ENCODE measurements around the gene MOCOS. TPM values are rescaled to one million over a fixed set of nuclear protein-coding genes. Genes with fewer than 3 reads are reported as not detected.
A peak's percentile ranks its signal among the peaks of the same experiment; 100 is the strongest.

The MOCOS gene
- total and polyA plus RNA-seq, 2 of the 13 experiments (the other 11 are each of a cell fraction or from before 2014, with no cell fraction given): 7.7 to 15.4 TPM

- TF ChIP-seq ZNF639 (CRISPR knock-in tag; conservative IDR thresholded peaks at IDR 0.05): no peak
- no peak for TF ChIP-seq ZNF30 (CRISPR knock-in tag; IDR thresholded peaks at IDR 0.05)
- no peak for TF ChIP-seq POLR2AphosphoS2 (IDR thresholded peaks at IDR 0.05; ENCODE audit: low read depth, low read length)
- TF ChIP-seq FLYWCH1 (CRISPR knock-in tag; IDR thresholded peaks at IDR 0.05): no peak
- TF ChIP-seq GABPA (IDR thresholded peaks at IDR 0.05; ENCODE audit: low read depth, low read length): 0 out of 2 replicates have a peak, but pooled peaks have one; percentile 11
- TF ChIP-seq GABPA (CRISPR knock-in tag; IDR thresholded peaks at IDR 0.05; ENCODE audit: low read depth): 0 out of 2 replicates have a peak, but pooled peaks have one; percentile 8
- no peak for TF ChIP-seq BHLHE40 (IDR thresholded peaks at IDR 0.05; ENCODE audit: low read length)
- TF ChIP-seq CHCHD3 (CRISPR knock-in tag; IDR thresholded peaks at IDR 0.05): no peak
- no peak for TF ChIP-seq MYNN (CRISPR knock-in tag; IDR thresholded peaks at IDR 0.05; ENCODE audit: low read depth)
- TF ChIP-seq SP4 (CRISPR knock-in tag; IDR thresholded peaks at IDR 0.05): 0 out of 2 replicates have a peak, but pooled peaks have one; percentile 26
- TF ChIP-seq ZBTB1 (CRISPR knock-in tag; IDR thresholded peaks at IDR 0.05; ENCODE audit: borderline replicate concordance): no peak
- TF ChIP-seq HMG20A (CRISPR knock-in tag; IDR thresholded peaks at IDR 0.05; ENCODE audit: borderline replicate concordance): no peak
- 0 out of 2 replicates have a peak, but pooled peaks have one; percentile 26 for TF ChIP-seq PHF21A (CRISPR knock-in tag; IDR thresholded peaks at IDR 0.05)
- TF ChIP-seq ZNF335 (CRISPR knock-in tag; IDR thresholded peaks at IDR 0.05): no peak
- TF ChIP-seq NCOA1 (CRISPR knock-in tag; IDR thresholded peaks at IDR 0.05): no peak
- TF ChIP-seq ZNF382 (CRISPR knock-in tag; IDR thresholded peaks at IDR 0.05; ENCODE audit: borderline replicate concordance): no peak
- TF ChIP-seq ZNF512 (CRISPR knock-in tag; IDR thresholded peaks at IDR 0.05): no peak
- TF ChIP-seq THAP9 (CRISPR knock-in tag; IDR thresholded peaks at IDR 0.05; ENCODE audit: borderline replicate concordance): no peak; the same call in 1 of the 2 replicates
- no peak for TF ChIP-seq ZBTB8A (CRISPR knock-in tag; IDR thresholded peaks at IDR 0.05; ENCODE audit: borderline replicate concordance, low read depth)
- TF ChIP-seq ZNF329 (CRISPR knock-in tag; IDR thresholded peaks at IDR 0.05; ENCODE audit: low read depth): no peak
- no peak for TF ChIP-seq TCF7L2 (IDR thresholded peaks at IDR 0.05; ENCODE audit: low read depth, low read length)
- TF ChIP-seq NKX3-1 (CRISPR knock-in tag; IDR thresholded peaks at IDR 0.05): no peak
- TF ChIP-seq ZNF672 (CRISPR knock-in tag; IDR thresholded peaks at IDR 0.05): no peak
- TF ChIP-seq AHR (CRISPR knock-in tag; IDR thresholded peaks at IDR 0.05): no peak
- TF ChIP-seq ZSCAN9 (CRISPR knock-in tag; IDR thresholded peaks at IDR 0.05; ENCODE audit: borderline replicate concordance): no peak
- no peak for TF ChIP-seq REL (CRISPR knock-in tag; conservative IDR thresholded peaks at IDR 0.05)
- no peak for TF ChIP-seq TCF7 (IDR thresholded peaks at IDR 0.05; ENCODE audit: low read depth)
- TF ChIP-seq SMYD3 (CRISPR knock-in tag; IDR thresholded peaks at IDR 0.05): no peak
Measured at GRCh38 chr18:36186461-36187192, 670 bp upstream of the MOCOS start (continued).
